Measurements from ENCODE around the gene HNRNPC.
A peak's percentile ranks its signal among the peaks of the same experiment; 100 is the strongest.
"Not testable (repeated sequence)": the region's sequence is repeated elsewhere in the genome, so short reads cannot be mapped to it uniquely, and the experiment has no call there.

HNRNPC gene

GRCh38 chr14:21269252-21270046, at the start of gene HNRNPC:
TSS of gene HNRNPC (minus strand) at chr14:21269442. CDS start at chr14:21234193, 35,249 bp downstream.
- DNase-seq, result peak; percentile 100

- no peak for DNase-seq
Observed at GRCh38 chr14:21317398-21317797, 48.2 kb upstream of the HNRNPC start.

GRCh38 chr14:21313512-21313911, 44.3 kb upstream of the HNRNPC start:
- DNase-seq, result no peak

- DNase-seq, result no peak
Observed at GRCh38 chr14:21311614-21312013, 42.4 kb upstream of the HNRNPC start.

GRCh38 chr14:21309956-21310355, 40.7 kb upstream of the HNRNPC start:
- DNase-seq, result no peak

- DNase-seq, result no peak
Observed at GRCh38 chr14:21309238-21309636, 40.0 kb upstream of the HNRNPC start.

GRCh38 chr14:21308479-21309237, 39.4 kb upstream of the HNRNPC start:
- no peak for DNase-seq

GRCh38 chr14:21308132-21308478, 38.9 kb upstream of the HNRNPC start:
- no peak for DNase-seq

GRCh38 chr14:21307637-21308036, 38.4 kb upstream of the HNRNPC start:
- DNase-seq, result no peak

GRCh38 chr14:21302836-21303140, 33.5 kb upstream of the HNRNPC start:
- DNase-seq, result not testable (repeated sequence)

- no peak for DNase-seq
Observed at GRCh38 chr14:21302013-21302835, 33.0 kb upstream of the HNRNPC start.

GRCh38 chr14:21300892-21301291, 31.6 kb upstream of the HNRNPC start:
- no peak for DNase-seq

GRCh38 chr14:21299562-21300130, 30.4 kb upstream of the HNRNPC start:
- no peak for DNase-seq

GRCh38 chr14:21298358-21298757, 29.1 kb upstream of the HNRNPC start:
- DNase-seq, result no peak

GRCh38 chr14:21294026-21294425, 24.8 kb upstream of the HNRNPC start:
- DNase-seq, result not testable (repeated sequence)

GRCh38 chr14:21287168-21287567, 17.9 kb upstream of the HNRNPC start:
- no peak for DNase-seq

- DNase-seq, result not testable (repeated sequence)
Observed at GRCh38 chr14:21286516-21286915, 17.3 kb upstream of the HNRNPC start.

- not testable (repeated sequence) for DNase-seq
Observed at GRCh38 chr14:21281917-21282316, 12.7 kb upstream of the HNRNPC start.

- no peak for DNase-seq
Observed at GRCh38 chr14:21279783-21280182, 10.5 kb upstream of the HNRNPC start, which contains the start of gene RPGRIP1. TSS of gene RPGRIP1 (plus strand) at chr14:21280083. CDS start at chr14:21287977, 7,894 bp downstream.

GRCh38 chr14:21278632-21279031, 9.4 kb upstream of the HNRNPC start:
- DNase-seq, result no peak

GRCh38 chr14:21275261-21275858, 6.1 kb upstream of the HNRNPC start:
- peak; percentile 36 for DNase-seq

- not testable (repeated sequence) for DNase-seq
Observed at GRCh38 chr14:21272661-21273060, 3.4 kb upstream of the HNRNPC start.

Measured in NCI-H446 treated with DMSO at 0.1 percent for 48 hours (cell line).